Measurements from ENCODE around the gene ATP6V1E1. TPM values are rescaled to one million over a fixed set of nuclear protein-coding genes. Genes with fewer than 3 reads are reported as not detected.
"Not testable (repeated sequence)": the region's sequence is repeated elsewhere in the genome, so short reads cannot be mapped to it uniquely, and the experiment has no call there.

The ATP6V1E1 gene
- total and polyA plus RNA-seq, 8 donors: 19.2 to 78.9 (median 31.5) TPM

- no peak for ATAC-seq
- H3K27me3 ChIP-seq: no peaks in the 10 kb centered on the region
- intact Hi-C loops (cut with DNase I): no loop called here
- H3K4me1 ChIP-seq: peaks cover 0 to 9% (median 6%) of the 10 kb centered on the region in 3 donors
- H3K36me3 ChIP-seq: peaks cover 0 to 8% (median 3%) of the 10 kb centered on the region in 3 donors
- no peak for FAIRE-seq
- TF ChIP-seq CTCF (IDR thresholded peaks at IDR 0.05): no peak
- no peak overlapping the region for H3K4me3 ChIP-seq
- 89 to 96% methylated on average over 3 of the region's 3 CpGs for WGBS, 2 donors
- no peak for DNase-seq
- no peaks in the 10 kb centered on the region for H3K9me3 ChIP-seq
- no peak overlapping the region for H3K27ac ChIP-seq
Observed at GRCh38 chr22:17655289-17655688, 26.7 kb upstream of the ATP6V1E1 start.

DNA sequence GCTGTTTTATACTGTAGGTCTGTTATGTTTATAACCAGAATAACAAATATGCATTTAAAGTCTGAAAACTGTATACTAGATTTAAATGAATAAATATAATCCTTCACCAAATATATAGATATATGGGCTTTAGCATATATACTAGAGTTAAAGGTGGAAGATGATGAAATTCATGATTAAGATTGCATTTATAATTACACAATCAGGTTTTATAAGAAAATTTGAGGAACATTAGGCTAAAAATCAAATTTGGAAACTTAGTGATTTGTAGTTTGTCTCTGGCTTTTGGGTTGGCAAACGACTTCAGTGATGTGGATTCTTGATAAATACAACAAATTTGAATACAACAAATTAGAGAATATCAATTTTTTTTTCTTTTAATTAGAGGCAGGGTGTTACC, 20.0 kb upstream of the ATP6V1E1 start:
- Histone ChIP-seq H3K27ac (no peak overlapping the region), H3K4me3 (no peak overlapping the region), H3K9me3 (no peaks in the 10 kb centered on the region), H3K27me3 (no peaks in the 10 kb centered on the region), H3K36me3 (no peaks in the 10 kb centered on the region), H3K4me1 (peaks cover 0 to 1% (median under 1%) of the 10 kb centered on the region in 3 donors)
- TF ChIP-seq CTCF (IDR thresholded peaks at IDR 0.05): no peak
- ATAC-seq: no peak
- FAIRE-seq: no peak
- intact Hi-C loops (cut with DNase I): no loop called here
- no peak for DNase-seq
- 56 to 82% methylated on average over 1 of the region's 1 CpG for WGBS, 2 donors

GRCh38 chr22:17647991-17648390, 19.4 kb upstream of the ATP6V1E1 start:
- FAIRE-seq: no peak
- intact Hi-C loops (cut with DNase I): no loop called here
- Histone ChIP-seq H3K27ac (no peak overlapping the region), H3K4me1 (no peaks in the 10 kb centered on the region), H3K27me3 (no peaks in the 10 kb centered on the region), H3K36me3 (no peaks in the 10 kb centered on the region), H3K9me3 (no peaks in the 10 kb centered on the region), H3K4me3 (no peak overlapping the region)
- no peak for ATAC-seq
- DNase-seq: no peak
- TF ChIP-seq CTCF (IDR thresholded peaks at IDR 0.05): no peak
- 97 to 99% methylated on average over 5 of the region's 5 CpGs for WGBS, 2 donors

- H3K27ac ChIP-seq: no peak overlapping the region
- no peaks in the 10 kb centered on the region for H3K4me1 ChIP-seq
- H3K27me3 ChIP-seq: no peaks in the 10 kb centered on the region
- ATAC-seq (no peak), FAIRE-seq (no peak), DNase-seq (no peak)
- TF ChIP-seq CTCF (IDR thresholded peaks at IDR 0.05): no peak
- H3K36me3 ChIP-seq: no peaks in the 10 kb centered on the region
- H3K4me3 ChIP-seq: no peak overlapping the region
- no peaks in the 10 kb centered on the region for H3K9me3 ChIP-seq
- 89 to 92% methylated on average over 5 of the region's 5 CpGs for WGBS, 2 donors
- intact Hi-C loops (cut with DNase I): no loop called here
Observed at GRCh38 chr22:17647452-17647851, 18.9 kb upstream of the ATP6V1E1 start.

DNA sequence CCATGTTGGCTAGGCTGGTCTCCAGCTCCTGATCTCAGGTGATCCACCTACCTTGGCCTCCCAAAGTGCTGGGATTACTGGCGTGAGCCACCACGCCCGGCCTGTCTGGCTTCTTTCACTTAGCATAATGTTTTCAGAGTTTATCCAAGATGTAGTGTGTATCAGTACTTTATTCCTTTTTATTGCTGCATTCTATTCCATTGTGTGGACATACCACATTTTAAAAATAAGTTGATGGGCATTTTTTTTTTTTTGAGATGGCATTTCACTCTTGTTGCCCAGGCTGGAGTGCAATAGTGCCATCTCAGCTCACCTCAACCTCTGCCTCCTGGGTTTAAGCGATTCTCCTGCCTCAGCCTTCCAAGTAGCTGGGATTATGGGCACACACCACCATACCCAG, 13.8 kb upstream of the ATP6V1E1 start:
- FAIRE-seq; DNase-seq; H3K27ac ChIP-seq; H3K9me3 ChIP-seq; H3K36me3 ChIP-seq; H3K4me3 ChIP-seq; H3K27me3 ChIP-seq; ATAC-seq; intact Hi-C loops (cut with DNase I): not testable (repeated sequence)
- peaks cover 0 to 15% (median 4%) of the 10 kb centered on the region in 3 donors for H3K4me1 ChIP-seq
- 86% methylated on average over 4 of the region's 4 CpGs for WGBS, 2 donors
